Superior temporal gyrus (tissue), 1 donor: ENCODE data around the gene NUDT4B.
"Not testable (repeated sequence)": the region's sequence is repeated elsewhere in the genome, so short reads cannot be mapped to it uniquely, and the experiment has no call there.

Experiments
- DNase-seq: peaks from one replicate; pipeline ENCODE4 v3.0.0-alpha.2; 2016; ENCODE audit errors: extremely low spot score

The NUDT4B gene

DNA sequence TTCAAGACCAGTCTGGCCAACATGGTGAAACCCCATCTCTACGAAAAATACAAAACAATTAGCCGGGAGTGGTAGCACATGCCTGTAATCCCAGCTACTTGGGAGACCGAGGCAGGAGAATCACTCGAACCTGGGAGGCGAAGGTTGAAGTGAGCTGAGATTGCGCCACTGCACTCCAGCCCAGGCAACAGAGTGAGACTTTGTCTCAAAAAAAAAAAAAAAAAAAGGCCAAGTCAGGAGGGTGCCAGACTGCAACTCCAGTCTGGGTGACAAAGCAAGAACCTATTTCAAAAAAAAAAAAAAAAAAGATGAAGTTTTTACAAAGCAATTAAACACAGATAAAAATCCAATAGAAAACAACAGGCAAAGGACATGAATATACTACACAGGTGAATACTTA lies 9.9 kb upstream of the NUDT4B start:
- DNase-seq, result not testable (repeated sequence)

DNA sequence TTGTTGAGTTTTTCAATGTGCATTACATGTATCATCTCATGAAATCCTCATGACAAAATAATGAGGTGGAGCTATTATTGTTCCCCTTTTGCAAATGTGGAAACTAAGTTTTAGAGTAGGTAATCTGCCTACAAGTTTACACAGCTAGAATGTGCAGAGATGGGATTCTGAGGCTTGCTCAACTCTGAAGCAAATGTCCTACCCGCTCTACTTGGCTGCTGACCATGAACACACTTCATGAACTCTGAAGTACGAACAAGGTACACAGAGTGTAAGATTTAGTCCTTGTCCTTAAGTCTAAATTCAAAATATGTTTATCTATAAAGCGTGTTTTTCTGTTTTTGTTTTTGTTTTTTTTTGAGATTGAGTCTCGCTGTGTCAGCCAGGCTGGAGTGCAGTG lies 5.4 kb upstream of the NUDT4B start:
- DNase-seq, result not testable (repeated sequence)

DNA sequence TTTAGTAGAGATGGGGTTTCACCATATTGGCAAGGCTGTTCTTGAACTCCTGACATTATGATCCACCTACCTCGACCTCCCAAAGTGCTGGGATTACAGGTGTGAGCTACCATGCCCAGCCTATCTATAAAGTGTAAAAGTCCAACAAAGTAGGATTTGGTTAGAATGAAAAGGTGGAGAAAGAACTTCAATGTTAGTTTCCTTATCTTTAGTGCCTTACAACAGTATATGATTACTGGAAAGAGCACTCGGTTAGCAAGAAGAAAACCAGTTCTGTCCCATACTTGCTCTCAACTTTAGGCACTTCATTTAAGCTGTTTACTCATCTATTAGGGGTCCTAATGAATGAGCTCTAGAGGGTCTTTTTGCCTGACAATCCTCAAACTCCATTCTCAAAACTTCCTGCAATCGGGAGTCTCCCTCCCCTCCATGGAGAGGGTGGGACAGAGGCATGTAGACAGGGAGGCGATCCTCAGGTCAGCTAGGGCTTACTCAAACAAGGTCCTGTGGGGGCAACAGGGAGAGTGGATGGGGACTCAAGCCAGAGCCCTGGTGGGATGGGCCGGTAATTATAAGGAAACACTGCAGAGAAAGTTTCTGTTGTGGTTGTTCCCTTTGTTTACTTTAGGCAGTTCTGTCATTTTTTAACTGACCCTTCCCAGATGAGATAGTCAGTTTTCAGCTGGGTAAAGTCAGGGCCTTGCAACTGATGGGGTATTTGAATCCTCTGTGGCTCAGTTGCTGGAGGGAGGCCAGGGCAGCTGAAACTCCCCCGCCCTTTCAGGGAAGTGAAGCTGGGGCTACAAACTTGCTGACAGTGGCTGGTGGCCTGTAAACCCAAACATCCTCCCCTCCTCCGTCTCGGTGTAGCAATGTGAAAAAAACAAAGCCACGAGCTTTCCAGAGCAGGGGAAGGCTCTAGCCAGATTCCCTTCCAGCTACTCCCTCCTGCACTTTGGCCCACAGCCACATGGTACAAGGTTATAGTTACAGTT lies 4.6 kb upstream of the NUDT4B start:
- not testable (repeated sequence) for DNase-seq

DNA sequence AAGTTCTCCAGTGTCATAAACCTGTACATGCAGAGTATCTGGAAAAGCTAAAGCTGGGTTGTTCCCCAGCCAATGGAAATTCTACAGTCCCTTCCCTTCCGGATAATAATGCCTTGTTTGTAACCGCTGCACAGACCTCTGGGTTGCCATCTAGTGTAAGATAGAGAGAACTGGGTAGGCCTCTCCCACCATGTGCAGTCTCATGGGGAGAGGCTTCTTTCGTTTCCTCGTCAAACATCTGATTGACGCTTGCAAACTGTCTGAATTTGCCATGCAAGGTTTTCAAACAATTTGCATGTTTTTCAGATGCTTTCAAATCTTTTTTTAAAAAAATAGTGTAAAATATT lies 734 bp downstream of the NUDT4B start:
- DNase-seq, result not testable (repeated sequence)

DNA sequence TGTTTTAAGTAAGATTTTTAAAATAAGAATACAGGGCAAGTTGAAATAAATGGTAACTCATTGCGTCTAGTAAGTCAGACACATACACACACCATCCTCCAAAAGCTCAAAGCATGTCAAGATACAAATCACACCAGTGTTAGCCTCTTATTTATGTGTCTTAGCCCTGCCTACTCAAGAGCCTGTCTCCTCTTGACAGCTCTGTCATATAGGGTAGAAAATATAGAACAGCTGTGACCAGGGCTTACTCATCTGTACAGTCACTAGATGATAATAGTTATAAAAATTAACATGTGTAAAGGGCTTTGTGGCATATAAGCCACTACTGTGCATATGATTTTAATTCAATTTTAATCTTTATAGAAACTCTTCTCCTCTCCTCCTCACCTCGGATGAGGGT lies 7.7 kb downstream of the NUDT4B start:
- DNase-seq, result not testable (repeated sequence)

DNA sequence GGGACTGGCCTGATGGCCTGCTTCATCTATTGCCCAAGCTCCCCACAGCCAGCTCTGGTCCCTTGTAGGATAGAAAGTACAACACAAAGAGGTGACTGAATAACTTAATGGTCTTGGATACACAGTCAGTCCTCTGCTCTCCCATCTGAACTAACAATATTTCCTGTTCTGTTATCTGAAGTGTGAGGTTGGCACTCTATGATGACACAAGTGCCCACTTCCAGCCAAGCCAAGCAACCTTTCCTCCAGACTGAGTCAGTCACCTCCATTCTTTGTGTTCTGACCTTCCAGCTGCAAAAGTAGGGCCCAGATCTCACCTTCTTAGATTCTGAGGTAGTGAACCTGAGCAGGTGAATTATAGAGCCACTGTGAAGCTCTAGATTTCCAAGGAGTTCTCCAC lies 8.9 kb downstream of the NUDT4B start:
- DNase-seq, result not testable (repeated sequence)

DNA sequence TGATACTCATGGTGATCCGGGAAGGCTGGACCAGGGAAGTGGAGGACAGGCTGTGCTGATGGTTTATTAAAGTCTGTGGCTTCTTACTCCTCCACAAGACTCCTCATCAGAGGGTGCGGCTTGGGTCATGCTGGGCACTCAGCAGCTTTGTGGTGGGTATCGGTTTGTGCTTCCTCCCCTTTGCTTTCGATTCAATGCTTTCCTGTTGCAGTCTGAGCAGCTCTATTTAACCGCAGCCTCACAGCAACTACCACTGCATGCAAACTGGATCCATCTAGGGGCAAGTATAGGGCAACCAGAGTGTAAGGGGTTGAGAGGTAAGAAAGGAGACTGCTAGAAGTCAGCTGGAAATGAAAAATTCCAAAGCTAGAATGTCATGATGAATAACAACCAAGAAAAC lies 9.8 kb downstream of the NUDT4B start:
- not testable (repeated sequence) for DNase-seq

DNA sequence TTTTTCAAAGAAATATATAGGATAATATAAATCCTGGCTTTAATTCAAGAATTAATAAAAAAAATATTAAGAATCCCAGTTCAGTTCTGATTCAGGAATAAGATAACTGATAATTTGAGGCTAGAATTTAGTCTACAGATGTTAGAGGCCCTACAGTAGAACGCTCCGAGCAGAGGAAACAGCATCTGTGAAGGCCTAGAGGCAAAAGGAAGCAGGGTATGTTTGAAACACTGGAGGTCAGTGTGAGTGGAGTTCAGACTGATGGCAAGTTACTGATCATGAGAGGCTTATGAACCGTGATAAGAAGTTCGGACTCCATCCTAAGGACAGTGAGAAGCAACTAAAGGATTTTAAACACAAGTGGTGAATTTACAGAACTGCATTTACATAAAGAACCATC lies 10.4 kb downstream of the NUDT4B start:
- DNase-seq, result not testable (repeated sequence)

DNA sequence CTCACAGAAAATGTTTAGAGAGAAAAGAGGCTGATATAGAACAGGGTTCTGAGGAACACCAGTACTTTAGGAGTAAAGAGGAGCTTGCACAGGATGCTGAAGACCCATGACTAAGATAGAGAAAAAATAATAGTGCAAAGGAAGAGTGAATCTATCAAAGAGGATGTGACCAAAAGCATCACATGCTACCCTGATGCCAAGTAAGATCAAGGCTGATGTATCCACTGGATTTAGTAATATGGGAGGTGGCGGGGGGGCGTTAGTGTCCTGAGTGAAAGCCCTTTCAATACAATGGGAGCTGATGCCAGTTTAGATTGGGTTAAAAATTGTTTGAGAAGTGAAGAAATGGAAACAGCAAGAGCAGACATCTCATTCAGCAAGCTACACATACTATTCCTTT lies 11.2 kb downstream of the NUDT4B start:
- not testable (repeated sequence) for DNase-seq

DNA sequence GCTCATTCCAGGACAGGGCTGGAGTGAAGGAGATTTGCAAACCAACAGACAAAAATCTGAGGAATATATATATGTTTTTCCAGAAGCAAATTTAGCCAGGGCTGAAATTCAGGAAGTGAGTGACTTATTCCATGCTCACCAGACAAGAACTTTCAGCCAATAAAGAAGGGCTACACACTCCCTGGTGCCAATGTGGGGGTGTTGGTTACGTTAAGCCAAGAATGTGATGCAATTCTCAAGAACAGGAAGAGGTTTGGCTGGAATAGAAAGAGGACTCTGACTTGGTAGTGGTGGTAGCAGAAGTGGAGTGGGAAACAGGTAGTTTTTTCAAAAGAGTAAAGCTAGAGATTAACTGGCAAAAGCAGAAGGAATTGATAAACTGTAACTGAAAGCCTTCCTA lies 11.6 kb downstream of the NUDT4B start:
- DNase-seq, result not testable (repeated sequence)

DNA sequence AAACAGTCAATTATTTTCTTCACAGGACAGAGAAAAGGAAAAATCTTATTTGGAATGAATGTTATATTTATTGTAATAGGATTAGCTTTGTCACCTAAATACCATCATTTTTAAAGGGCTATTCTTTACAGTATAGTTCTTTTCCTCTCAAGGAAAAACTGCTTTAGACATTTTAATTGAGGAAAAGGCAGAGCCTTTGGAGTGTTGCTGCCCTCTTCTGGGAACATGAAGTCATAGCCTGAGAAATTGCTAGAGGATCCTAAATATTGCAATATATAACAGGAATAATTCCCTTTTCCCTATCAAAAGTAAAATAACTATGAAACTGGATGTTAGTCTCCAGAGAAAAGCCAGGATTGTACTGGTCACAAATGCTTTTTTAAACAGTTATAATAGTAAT lies 12.8 kb downstream of the NUDT4B start:
- DNase-seq, result not testable (repeated sequence)

DNA sequence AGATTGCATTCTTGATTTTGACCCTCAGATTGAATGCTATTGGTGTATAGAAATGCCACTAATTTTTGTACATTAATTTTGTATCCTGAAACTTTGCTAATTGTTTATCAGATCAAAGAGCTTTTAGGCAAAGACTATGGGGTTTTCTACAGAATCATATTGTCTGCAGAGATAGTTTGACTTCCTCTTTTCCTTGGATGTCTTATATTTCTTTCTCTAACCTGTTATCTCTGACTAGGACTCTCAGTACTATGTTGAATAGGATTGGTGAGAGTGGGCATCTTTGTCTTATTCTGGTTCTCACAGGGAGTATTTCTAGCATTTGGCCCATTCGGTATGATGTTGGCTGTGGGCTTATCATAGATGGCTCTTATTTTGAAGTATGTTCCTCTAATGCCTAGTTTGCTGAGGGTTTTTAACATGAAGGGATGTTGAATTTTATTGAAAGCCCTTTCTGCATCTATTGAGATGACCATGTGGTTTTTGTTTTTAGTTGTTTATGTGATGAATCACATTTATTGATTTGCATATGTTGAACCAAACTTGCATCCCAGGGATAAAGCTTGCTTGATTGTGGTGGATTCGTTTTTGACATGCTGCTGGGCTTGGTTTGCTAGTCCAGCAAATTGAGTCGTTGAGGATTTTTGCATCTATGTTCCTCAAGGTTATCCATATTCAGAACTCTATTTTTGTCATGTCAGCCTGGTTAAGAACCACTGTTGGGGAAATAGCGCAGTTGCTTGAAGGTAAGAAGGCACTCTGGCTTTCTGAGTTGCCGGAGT lies 16.9 kb downstream of the NUDT4B start:
- DNase-seq, result not testable (repeated sequence)

DNA sequence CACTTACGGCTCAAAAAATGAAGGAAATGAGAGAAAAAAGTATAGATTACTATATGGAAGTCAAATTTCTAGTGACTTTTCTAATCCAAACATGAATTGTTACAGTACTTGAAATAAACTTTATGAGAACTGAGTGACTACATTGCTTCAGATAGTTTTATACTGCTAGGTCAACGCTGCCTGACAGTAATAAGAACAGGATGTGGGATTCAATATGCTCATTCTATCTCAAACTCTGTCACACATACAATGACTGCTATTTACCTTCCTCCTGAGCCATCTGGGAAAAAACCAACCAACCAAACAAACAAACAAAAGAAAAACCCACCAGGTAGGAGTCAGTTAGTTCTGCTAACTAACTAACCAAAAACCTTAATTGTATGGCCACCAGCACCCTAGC lies 20.0 kb downstream of the NUDT4B start:
- DNase-seq, result not testable (repeated sequence)

DNA sequence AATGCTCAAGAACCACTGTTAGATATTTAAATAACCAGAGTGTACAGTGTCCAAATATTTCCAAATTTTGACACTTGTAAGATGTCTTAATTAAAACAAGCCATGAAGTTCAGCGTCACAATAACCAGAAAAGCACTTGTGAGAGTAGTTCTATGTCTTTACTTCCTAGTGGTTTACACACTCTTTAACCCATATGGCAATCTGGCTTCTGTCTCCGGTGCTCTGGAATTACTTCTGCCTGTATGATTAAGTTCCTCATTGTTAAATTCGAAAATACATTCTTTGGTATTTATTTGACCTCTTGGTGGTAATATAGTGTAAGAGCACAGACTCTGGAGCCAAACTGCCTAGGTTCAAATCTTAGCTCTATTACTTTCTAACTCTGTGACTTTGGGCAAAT lies 20.9 kb downstream of the NUDT4B start:
- DNase-seq, result not testable (repeated sequence)

DNA sequence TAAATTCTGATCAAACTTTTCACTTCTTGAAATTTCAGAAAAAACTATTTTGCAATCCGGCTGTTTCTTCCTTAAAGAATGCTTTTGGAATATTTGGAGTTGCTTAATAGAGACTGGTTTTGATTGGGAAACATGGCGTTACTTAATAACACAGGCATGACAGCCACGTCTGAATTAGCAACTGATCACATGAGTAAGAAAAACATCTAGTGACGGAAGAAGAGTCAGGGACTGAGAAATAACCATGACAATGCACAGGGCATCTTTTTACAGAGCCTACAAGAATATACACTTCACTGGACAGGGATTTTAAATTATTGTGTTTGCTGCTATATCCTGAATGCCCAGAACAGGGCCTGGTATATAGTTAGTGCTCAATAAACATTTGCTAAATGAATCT lies 25.1 kb downstream of the NUDT4B start:
- not testable (repeated sequence) for DNase-seq

DNA sequence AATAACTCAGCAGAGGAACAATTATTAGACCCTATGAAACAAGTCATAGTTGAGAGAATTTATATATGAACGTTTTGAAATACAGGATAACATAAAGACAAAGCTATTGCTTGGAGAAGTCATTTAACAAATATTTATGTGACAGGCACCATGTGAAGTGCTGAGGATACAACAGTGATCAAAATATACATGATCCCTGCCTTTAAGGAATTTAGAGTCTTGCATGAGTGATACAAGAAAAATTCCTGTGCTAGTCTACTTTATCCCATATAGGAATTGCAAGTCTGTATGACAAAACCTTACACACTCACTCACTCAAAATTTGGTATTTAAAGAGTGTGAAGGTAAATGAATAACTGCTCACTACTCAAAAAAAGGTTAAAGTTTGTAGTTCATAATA lies 25.5 kb downstream of the NUDT4B start:
- DNase-seq, result not testable (repeated sequence)

DNA sequence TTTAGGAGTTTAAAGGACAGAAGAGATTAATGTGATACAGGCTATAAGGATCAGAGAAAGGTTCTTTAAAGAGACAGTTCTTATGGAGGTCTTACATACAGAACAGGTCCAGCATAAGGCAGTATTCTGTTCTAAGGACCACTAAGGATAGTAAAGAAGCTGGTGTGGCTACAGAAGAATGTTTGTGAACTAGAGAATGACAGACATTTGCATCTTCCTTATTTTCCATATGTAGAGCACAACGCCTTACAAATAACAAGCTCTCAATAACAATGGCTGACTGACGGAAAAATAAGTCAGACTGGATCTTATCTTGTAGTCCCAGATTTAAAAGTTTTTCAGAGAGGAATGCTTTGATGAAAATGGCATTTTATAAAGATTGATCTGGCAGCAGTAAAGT lies 26.7 kb downstream of the NUDT4B start:
- not testable (repeated sequence) for DNase-seq

DNA sequence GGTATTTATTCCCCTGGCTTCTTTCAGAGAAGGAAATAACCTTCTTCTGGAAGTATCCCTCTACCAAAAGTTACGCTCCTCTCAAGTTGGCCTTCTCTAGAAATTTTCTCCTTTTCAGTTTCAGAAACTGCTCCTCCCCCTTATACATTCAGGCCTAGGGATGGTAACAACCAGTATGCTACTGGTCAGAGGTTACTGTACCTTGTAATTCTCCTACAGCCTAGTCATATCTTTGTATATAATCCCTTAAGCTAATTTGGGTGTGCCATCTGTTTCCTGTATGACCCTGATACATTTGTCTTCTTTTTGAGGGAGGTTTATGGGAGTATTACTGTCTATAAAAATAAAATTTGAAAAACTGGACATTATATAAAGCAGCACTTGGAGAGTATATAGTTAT lies 29.1 kb downstream of the NUDT4B start:
- DNase-seq, result not testable (repeated sequence)

DNA sequence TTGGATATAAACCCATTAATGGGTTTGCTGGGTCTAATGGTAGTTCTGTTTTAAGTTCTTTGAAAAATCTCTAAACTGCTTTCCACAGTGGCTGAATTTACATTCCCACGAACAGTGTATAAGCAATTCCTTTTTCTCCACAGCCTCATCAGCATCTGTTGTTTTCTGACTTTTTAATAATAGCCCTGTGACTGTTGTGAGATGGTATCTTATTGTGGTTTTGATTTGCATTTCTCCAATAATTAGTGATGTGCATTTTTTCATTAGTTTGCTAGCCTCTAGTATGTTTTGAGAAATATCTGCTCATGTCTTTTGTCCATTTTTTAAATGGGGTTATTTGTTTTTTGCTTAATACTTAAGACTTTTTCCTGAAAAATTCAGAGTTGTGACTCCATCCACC lies 31.8 kb downstream of the NUDT4B start:
- not testable (repeated sequence) for DNase-seq

DNA sequence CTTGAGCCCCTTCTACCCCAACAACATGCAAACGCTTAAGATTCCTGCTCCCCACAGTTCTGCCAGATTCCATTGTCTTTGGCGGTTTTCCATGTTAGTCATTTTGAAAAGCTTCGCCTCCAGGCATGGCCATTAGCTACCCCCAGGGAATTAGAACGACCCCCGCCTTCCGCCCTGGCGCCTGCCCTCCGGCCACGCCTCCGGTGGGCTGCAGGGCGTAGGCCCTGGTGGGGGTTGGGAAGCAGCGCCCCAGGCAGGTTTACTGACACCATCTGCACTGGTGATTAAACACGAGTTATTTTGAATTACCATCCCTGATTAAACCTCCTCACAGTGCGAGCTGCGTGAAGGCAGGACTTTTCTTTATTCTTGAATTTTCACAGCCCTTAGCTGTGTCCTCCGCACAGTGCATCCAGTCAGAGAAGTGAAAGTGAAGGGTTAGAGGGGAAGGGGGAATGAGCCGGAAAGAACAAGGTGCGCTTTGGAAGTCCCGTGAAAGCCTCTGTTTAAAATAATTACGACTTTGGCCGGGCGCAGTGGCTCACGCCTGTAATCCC lies 43.0 kb downstream of the NUDT4B start:
- not testable (repeated sequence) for DNase-seq

DNA sequence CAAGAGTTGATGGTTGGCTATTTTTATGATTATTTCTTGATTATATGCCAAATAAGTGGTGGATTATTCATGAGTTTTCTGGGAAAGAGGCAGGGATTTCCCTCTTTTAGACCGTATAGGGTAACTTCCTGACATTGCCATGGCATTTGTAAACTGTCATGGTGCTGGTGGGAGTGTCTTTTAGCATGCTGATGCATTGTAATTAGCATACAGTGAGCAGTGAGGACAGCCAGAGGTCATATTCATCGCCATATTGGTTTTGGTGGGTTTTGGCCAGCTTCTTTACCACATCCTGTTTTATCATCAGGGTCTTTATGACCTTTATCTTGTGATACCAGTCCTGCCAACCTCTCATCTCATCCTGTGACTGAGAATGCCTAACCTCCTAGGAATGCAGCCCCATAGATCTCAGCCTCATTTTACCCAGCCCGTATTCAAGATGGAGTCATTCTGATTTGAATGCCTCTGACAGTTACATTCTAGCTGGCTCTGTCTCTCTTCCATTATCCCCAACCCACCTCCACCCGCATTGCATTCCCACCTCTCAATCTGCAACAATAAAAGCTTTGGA lies 45.3 kb downstream of the NUDT4B start:
- not testable (repeated sequence) for DNase-seq
